HG02973 (cell line): Measurements from ENCODE around the gene C19orf67.

Source experiments
- ATAC-seq: cut with Tn5 transposase; IDR thresholded peaks from one replicate; pipeline ENCODE4 v1.9.1; 2021; ENCODE audit warnings: moderate library complexity; ENCODE audit not compliant: unreplicated experiment

C19orf67 gene

GRCh38 chr19:14085309-14085995, at the start of gene C19orf67:
Gene C19orf67, minus strand, starts transcription at chr19:14085783. Its CDS starts 156 bp downstream, at chr19:14085627.
- no peak for ATAC-seq

- no peak for ATAC-seq
These were observed 49.8 kb upstream of the C19orf67 start for GRCh38 chr19:14135355-14135754.

- ATAC-seq, result no peak
These were observed 42.4 kb upstream of the C19orf67 start for GRCh38 chr19:14127929-14128509.

- ATAC-seq, result no peak
These were observed 41.6 kb upstream of the C19orf67 start for GRCh38 chr19:14127176-14127575.

- ATAC-seq, result no peak
These were observed 37.3 kb upstream of the C19orf67 start for GRCh38 chr19:14122924-14123323.

- ATAC-seq, result no peak
These were observed 34.9 kb upstream of the C19orf67 start for GRCh38 chr19:14120497-14120780.

- no peak for ATAC-seq
These were observed 34.3 kb upstream of the C19orf67 start for GRCh38 chr19:14119644-14120496.

GRCh38 chr19:14119146-14119545, 33.6 kb upstream of the C19orf67 start:
- no peak for ATAC-seq

- peak; percentile 27 for ATAC-seq
These were observed 32.8 kb upstream of the C19orf67 start for GRCh38 chr19:14118165-14119051.

GRCh38 chr19:14117668-14118164, 32.1 kb upstream of the C19orf67 start, which contains the start of gene PRKACA:
Gene PRKACA, minus strand, starts transcription at chr19:14117762. Its CDS starts 215 bp downstream, at chr19:14117547.
- peak; percentile 77 for ATAC-seq

GRCh38 chr19:14116918-14117578, 31.5 kb upstream of the C19orf67 start:
- no peak for ATAC-seq

GRCh38 chr19:14116525-14116917, 30.9 kb upstream of the C19orf67 start:
- no peak for ATAC-seq

GRCh38 chr19:14115756-14116155, 30.2 kb upstream of the C19orf67 start:
- ATAC-seq, result no peak

- ATAC-seq, result no peak
These were observed 29.3 kb upstream of the C19orf67 start for GRCh38 chr19:14114854-14115253.

GRCh38 chr19:14114439-14114838, 28.9 kb upstream of the C19orf67 start:
- ATAC-seq, result no peak

GRCh38 chr19:14113762-14114414, 28.3 kb upstream of the C19orf67 start:
- ATAC-seq, result no peak

GRCh38 chr19:14112809-14113385, 27.3 kb upstream of the C19orf67 start:
- no peak for ATAC-seq

- no peak for ATAC-seq
These were observed 26.6 kb upstream of the C19orf67 start for GRCh38 chr19:14112051-14112808.

GRCh38 chr19:14111486-14111885, 25.9 kb upstream of the C19orf67 start:
- no peak for ATAC-seq
